HG03025 (cell line): ENCODE data around the gene IL13RA1.
"Not testable (repeated sequence)": the region's sequence is repeated elsewhere in the genome, so short reads cannot be mapped to it uniquely, and the experiment has no call there.

ENCODE experiments used
- ATAC-seq: cut with Tn5 transposase; IDR thresholded peaks from one replicate; pipeline ENCODE4 v1.9.1; 2021; ENCODE audit warnings: mild to moderate bottlenecking, moderate library complexity; ENCODE audit not compliant: unreplicated experiment, low FRiP score

IL13RA1 gene

GRCh38 chrX:118727686-118728339, 407 bp downstream of the IL13RA1 start:
- peak; percentile 15 for ATAC-seq

GRCh38 chrX:118729042-118729652, 1.7 kb downstream of the IL13RA1 start:
- ATAC-seq, result no peak

- no peak for ATAC-seq
Observed at GRCh38 chrX:118730500-118731247, 3.3 kb downstream of the IL13RA1 start.

DNA sequence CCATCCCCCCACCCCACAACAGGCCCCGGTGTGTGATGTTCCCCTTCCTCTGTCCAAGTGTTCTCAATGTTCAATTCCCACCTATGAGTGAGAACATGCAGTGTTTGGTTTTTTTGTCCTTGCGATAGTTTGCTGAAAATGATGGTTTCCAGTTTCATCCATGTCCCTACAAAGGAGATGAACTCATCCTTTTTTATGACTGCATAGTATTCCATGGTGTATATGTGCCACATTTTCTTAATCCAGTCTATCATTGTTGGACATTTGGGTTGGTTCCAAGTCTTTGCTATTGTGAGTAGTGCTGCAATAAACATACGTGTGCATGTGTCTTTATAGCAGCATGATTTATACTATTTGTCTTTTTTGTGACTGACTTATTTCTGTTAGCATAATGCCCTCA, 5.1 kb downstream of the IL13RA1 start:
- not testable (repeated sequence) for ATAC-seq

GRCh38 chrX:118734909-118735308, 7.5 kb downstream of the IL13RA1 start:
- no peak for ATAC-seq

DNA sequence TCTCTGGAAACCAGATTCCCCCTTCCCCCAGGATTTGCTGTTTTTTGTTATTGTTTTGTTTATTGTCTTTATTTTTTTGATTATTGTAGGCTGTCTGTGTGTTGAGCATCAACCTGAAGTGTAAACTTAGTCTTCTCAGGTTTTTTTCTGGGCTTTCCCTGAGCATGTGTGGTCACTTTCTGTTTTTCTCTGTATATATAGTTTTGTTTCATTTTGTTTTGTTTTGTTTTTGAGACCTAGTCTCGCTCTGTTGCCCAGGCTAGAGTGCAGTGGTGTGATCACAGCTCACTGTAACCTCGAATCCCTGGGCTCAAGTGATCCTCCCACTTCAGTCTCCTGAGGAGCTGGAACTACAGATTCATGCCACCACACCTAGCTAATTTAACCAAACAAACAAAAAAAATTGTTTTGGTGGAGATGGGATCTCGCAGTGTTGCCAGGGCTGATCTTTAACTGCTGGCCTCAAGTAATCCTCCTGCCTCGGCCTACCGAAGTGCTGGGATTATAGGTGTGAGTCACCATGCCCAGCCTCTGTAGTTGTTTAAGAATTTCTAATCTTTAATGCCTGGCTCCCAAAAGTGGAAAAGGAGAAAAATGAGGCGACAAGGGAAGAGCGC, 9.1 kb downstream of the IL13RA1 start:
- no peak for ATAC-seq

- no peak for ATAC-seq
Observed at GRCh38 chrX:118739577-118739976, 12.2 kb downstream of the IL13RA1 start.

GRCh38 chrX:118740276-118740889, 13.0 kb downstream of the IL13RA1 start:
- no peak for ATAC-seq

GRCh38 chrX:118742176-118742575, 14.8 kb downstream of the IL13RA1 start:
- no peak for ATAC-seq

GRCh38 chrX:118745570-118745969, 18.2 kb downstream of the IL13RA1 start:
- ATAC-seq, result no peak

DNA sequence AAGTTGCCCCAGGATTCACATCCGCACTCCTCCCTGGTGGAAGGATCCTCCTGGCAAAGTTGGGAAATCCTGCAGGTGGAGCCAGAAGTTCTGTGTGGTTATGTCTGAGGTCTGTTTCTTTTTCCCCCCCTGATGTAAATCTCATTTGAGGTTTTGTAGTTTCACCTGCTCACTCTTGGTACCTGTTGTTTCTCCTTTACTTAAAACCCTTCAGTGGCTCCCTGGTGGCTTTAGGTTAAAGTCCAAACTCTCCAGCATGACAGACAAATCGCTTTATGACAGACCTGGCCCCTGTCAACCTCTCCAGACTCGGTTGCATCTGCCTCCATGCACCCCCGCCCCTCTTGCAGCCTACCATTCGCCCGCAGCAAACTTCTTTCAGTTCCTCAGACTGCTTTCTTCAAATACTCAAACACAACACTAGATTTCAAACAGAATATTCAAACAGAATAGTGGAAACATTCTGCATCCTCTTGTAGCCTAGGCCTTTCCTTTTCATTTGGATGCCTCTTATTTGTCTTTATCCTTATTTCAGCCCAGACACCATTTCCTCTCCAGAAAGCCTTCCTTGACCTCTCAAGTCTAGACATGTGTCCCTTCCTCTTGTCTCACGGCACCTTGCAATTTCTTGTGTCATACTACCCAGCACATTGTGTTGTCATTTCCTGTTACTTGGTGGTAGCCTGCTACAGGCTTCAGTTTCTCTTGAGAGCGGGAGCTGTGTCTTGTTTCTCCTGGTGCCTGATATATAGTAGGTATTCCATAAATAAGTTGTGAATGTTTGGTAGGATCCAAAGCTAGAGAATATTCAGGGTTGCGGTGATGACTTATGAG, 24.8 kb downstream of the IL13RA1 start:
- peak; percentile 53 for ATAC-seq

- ATAC-seq, result no peak
Observed at GRCh38 chrX:118755633-118756032, 28.2 kb downstream of the IL13RA1 start.

DNA sequence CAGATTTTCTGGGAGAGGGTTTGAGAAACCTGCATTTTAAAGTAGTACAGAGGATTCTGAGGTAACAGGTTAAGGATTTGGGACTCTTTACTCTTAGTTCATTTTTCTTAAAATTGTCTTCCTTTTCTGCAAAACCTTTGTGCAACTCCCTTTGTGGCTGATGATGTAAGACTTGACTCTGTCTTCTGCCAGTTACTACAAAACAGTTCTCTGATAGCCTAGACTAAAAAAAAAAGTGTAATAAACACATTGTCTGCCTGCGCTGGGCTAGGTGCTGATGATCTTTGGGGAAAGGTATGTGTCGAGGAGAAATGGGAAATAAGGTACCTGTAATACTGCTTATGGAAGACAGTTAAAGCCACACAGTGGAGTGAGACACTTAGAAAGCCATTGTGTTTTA, 28.7 kb downstream of the IL13RA1 start:
- no peak for ATAC-seq

- no peak for ATAC-seq
Observed at GRCh38 chrX:118758511-118758910, 31.1 kb downstream of the IL13RA1 start.

DNA sequence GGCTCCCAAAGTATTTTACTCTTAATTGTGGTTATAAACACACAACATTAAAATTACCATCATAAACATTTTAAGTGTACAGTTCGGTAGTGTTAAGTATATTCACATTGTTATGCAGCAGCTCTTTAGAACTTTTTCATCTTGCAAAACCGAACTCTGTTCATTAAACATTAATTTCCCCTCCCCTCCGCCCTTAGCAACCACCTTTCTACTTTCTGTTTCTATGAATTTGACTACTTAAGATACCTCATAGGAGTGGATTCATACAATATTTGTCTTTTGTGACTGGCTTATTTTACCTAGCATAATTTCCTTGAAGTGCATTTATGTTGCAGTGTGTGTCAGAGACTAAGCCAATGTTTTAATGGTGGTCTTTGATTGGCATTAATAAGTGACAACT, 32.6 kb downstream of the IL13RA1 start:
- no peak for ATAC-seq

- ATAC-seq, result no peak
Observed at GRCh38 chrX:118761939-118762707, 34.7 kb downstream of the IL13RA1 start.

GRCh38 chrX:118763489-118763888, 36.1 kb downstream of the IL13RA1 start:
- no peak for ATAC-seq

DNA sequence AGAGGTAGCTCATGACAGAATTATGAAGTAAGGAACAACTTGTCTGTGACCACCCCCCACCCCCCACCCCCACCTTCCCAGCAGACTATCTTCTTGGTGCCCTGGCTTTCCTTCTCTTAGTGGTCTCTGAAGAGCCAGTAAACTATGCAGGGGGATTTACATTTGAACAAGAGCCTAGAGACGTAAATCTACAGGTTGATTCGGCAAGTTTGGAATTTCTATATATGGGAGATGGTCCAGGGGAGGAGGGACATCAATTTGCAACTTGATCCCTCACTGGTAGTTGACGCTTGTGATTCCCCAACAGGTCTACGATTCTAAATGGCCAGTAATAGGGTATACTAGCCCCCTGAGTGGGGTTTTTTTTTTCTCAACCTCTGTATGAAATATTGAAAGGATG, 36.7 kb downstream of the IL13RA1 start:
- ATAC-seq, result no peak

- ATAC-seq, result no peak
Observed at GRCh38 chrX:118770133-118770760, 42.8 kb downstream of the IL13RA1 start.
